Measurements from ENCODE around the gene PRR20G. TPM values are rescaled to one million over a fixed set of nuclear protein-coding genes. Genes with fewer than 3 reads are reported as not detected.

Gene PRR20G
- total RNA-seq, 1 experiment from 2014 or later: not detected

DNA sequence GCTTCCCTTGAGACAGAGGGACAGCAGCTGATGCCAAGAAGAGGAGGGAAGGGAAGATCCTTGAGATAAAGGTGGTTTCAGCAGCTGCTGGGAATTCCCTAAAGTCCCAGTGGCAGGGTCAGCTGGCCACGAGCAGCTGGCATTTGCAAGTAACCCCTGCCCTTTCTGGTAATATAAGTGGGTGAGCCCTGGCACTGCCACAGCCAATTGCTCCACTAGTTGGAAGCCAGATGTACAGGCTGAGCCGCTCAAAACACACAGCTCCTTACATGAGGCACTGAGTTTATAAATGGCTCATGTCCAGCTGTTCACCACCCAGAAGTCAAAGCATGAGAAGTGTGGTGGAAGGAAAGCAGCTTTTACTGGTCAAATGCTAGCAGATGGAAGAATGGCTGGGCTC is 35.4 kb downstream of the PRR20G start:
- Histone ChIP-seq H4K20me1 (ENCODE audit: insufficient read depth) (no peaks in the 10 kb centered on the region), H2AFZ (no peak overlapping the region), H3F3A (ENCODE audit: insufficient read depth, low read depth) (no peaks in the 10 kb centered on the region), H3K27me3 (ENCODE audit: insufficient read depth, low read depth) (peaks cover 13% of the 10 kb centered on the region), H3K27ac (no peak overlapping the region), H3K36me3 (ENCODE audit: low read depth) (no peaks in the 10 kb centered on the region), H3K79me2 (ENCODE audit: low read depth) (no peaks in the 10 kb centered on the region), H3K9me2 (ENCODE audit: insufficient read depth) (no peaks in the 10 kb centered on the region), H3K4me1 (replicated peaks; ENCODE audit: insufficient read depth) (no peaks in the 10 kb centered on the region), H3K4me3 (no peak overlapping the region), H3K9me3 (ENCODE audit: insufficient read depth, low read depth) (peaks cover 4% of the 10 kb centered on the region; the same call in 1 of the 2 replicates), H3K4me2 (no peak overlapping the region)
- BruUV-seq (replicated peaks): no TSS peak
- ChIA-PET POLR2A (ENCODE audit: unreplicated experiment) (no interaction called here), CTCF (no interaction called here)
- DNase-seq: no peak
- TF ChIP-seq, protein P1, sequence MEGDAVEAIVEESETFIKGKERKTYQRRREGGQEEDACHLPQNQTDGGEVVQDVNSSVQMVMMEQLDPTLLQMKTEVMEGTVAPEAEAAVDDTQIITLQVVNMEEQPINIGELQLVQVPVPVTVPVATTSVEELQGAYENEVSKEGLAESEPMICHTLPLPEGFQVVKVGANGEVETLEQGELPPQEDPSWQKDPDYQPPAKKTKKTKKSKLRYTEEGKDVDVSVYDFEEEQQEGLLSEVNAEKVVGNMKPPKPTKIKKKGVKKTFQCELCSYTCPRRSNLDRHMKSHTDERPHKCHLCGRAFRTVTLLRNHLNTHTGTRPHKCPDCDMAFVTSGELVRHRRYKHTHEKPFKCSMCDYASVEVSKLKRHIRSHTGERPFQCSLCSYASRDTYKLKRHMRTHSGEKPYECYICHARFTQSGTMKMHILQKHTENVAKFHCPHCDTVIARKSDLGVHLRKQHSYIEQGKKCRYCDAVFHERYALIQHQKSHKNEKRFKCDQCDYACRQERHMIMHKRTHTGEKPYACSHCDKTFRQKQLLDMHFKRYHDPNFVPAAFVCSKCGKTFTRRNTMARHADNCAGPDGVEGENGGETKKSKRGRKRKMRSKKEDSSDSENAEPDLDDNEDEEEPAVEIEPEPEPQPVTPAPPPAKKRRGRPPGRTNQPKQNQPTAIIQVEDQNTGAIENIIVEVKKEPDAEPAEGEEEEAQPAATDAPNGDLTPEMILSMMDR (conservative IDR thresholded peaks at IDR 0.05): no peak
- no peak for TF ChIP-seq EZH2 (IDR thresholded peaks at IDR 0.05; ENCODE audit: low read depth)
- intact Hi-C loops (cut with micrococcal nuclease; ENCODE audit: unreplicated experiment): loop anchor here (10.0 kb wide), 1 partner anchor 268 kb away; the partner anchor contains the start of gene PLXNA1

DNA sequence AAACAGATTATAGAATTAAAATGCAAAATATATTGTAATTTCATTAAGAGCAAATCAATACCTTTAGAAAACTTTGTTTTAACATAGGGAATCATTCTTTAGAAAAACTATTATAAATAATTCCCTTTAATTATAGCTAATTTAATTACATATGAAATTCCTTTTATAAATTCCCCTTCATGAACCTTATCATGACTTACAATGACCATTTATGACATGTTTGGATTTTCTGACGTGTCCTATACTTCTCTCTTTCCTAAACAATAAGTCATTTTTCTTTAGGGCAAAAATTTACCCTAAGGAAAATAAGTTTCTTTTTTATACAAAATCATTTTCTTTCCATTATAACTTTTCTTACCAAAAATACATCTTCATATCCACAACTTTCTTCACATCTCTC is 37.8 kb downstream of the PRR20G start:
- no peak overlapping the region for H3K4me2 ChIP-seq
- DNase-seq: no peak
- H3K4me3 ChIP-seq: no peak overlapping the region
- H3K27me3 ChIP-seq (ENCODE audit: insufficient read depth, low read depth): peaks cover 13% of the 10 kb centered on the region
- intact Hi-C loops (cut with micrococcal nuclease; ENCODE audit: unreplicated experiment): loop anchor here (10.0 kb wide), 1 partner anchor 265 kb away; the partner anchor contains the start of gene PLXNA1
- BruUV-seq (replicated peaks): no TSS peak
- H3K9me2 ChIP-seq (ENCODE audit: insufficient read depth): no peaks in the 10 kb centered on the region
- no peaks in the 10 kb centered on the region for H3K4me1 ChIP-seq (replicated peaks; ENCODE audit: insufficient read depth)
- H3K79me2 ChIP-seq (ENCODE audit: low read depth): no peaks in the 10 kb centered on the region
- no peaks in the 10 kb centered on the region for H4K20me1 ChIP-seq (ENCODE audit: insufficient read depth)
- CTCF ChIA-PET: no interaction called here
- H2AFZ ChIP-seq: no peak overlapping the region
- H3K36me3 ChIP-seq (ENCODE audit: low read depth): no peaks in the 10 kb centered on the region
- no peaks in the 10 kb centered on the region for H3F3A ChIP-seq (ENCODE audit: insufficient read depth, low read depth)
- H3K27ac ChIP-seq: no peak overlapping the region
- H3K9me3 ChIP-seq (ENCODE audit: insufficient read depth, low read depth): peaks cover 4% of the 10 kb centered on the region
- POLR2A ChIA-PET (ENCODE audit: unreplicated experiment): no interaction called here
- TF ChIP-seq EZH2 (IDR thresholded peaks at IDR 0.05; ENCODE audit: low read depth): no peak
- TF ChIP-seq, protein P1 (conservative IDR thresholded peaks at IDR 0.05): no peak

DNA sequence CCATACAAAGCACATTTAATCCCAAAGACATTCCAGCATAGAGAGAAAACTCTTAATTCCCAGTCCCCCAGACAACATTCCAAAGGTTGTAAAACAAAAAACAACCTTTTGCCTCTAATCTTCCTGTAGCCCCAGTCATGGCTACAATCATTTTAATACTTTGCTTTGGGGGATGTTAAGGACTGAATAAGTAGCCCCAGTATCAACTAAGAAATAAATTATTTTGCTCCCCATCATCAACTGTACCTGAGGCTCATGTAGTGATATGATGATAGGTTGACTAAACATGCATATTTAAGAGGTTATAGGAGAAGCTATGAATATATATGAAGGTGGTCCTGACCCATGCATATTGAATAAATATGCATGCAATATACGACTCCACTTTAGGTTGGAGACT is 40.6 kb downstream of the PRR20G start:
- BruUV-seq (replicated peaks): no TSS peak
- Histone ChIP-seq H4K20me1 (ENCODE audit: insufficient read depth) (no peaks in the 10 kb centered on the region), H3K27me3 (ENCODE audit: insufficient read depth, low read depth) (no peaks in the 10 kb centered on the region), H3F3A (ENCODE audit: insufficient read depth, low read depth) (no peaks in the 10 kb centered on the region), H3K4me3 (no peak overlapping the region), H3K9me3 (ENCODE audit: insufficient read depth, low read depth) (peaks cover 7% of the 10 kb centered on the region), H3K79me2 (ENCODE audit: low read depth) (no peaks in the 10 kb centered on the region), H3K4me1 (replicated peaks; ENCODE audit: insufficient read depth) (no peaks in the 10 kb centered on the region), H3K9me2 (ENCODE audit: insufficient read depth) (no peaks in the 10 kb centered on the region), H3K36me3 (ENCODE audit: low read depth) (no peaks in the 10 kb centered on the region), H3K4me2 (no peak overlapping the region), H3K27ac (no peak overlapping the region), H2AFZ (no peak overlapping the region)
- no peak for TF ChIP-seq EZH2 (IDR thresholded peaks at IDR 0.05; ENCODE audit: low read depth)
- TF ChIP-seq, protein P1 (conservative IDR thresholded peaks at IDR 0.05): no peak
- POLR2A ChIA-PET (ENCODE audit: unreplicated experiment): no interaction called here
- DNase-seq: no peak
- intact Hi-C loops (cut with micrococcal nuclease; ENCODE audit: unreplicated experiment): no loop called here
- CTCF ChIA-PET: interaction anchor here (0.6 kb wide), 1 partner anchor 28 kb away, joined by 3 read pairs; no protein-coding TSS in a partner anchor

Data from PC-9 (cell line).